AG08396 (cell line): ENCODE data around the gene ZRANB1.
"Not testable (repeated sequence)": the region's sequence is repeated elsewhere in the genome, so short reads cannot be mapped to it uniquely, and the experiment has no call there.

ENCODE experiments used
- DNase-seq: peaks from one replicate; pipeline ENCODE4 v3.0.0; 2012; ENCODE audit warnings: low spot score, mixed read lengths

The ZRANB1 gene

DNA sequence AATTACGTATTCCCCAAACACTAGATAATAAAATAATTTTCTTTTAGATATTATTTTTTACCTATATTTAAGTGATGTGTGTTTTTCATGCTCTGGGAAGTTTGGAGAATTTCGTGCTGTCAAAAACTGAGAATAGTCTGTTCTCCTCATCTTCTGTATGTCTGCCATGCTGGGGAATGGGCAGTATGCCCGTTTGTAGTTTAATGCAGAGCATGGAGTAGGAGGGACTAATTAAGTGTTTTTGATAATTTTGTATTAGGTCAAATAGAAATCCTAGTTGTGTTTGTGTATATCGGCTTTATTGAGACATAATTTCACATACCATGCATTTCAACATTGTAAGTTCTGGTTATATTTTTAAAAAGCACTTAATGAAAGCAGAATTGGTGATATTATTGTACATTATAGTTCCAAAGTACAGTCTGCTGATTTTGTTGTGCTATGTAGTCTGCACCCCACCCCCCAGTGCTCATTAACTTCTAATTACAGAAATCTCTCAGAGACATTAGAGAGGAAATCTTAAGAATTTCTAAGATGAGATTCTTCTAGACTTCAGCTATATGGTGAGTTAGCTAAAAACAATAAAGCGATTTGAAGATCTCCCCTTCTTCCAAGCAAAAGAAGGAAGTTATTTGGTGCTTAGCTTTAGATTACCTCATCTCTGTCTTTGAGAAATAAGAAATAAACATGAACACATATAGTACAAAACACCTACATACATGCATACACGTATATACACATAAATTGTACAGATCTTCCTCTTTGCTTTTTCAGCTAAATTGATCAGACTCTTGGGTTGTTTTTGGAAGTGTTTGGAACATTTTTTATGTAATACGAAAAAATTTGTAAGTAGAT, 22.2 kb downstream of the ZRANB1 start:
- DNase-seq = no peak

DNA sequence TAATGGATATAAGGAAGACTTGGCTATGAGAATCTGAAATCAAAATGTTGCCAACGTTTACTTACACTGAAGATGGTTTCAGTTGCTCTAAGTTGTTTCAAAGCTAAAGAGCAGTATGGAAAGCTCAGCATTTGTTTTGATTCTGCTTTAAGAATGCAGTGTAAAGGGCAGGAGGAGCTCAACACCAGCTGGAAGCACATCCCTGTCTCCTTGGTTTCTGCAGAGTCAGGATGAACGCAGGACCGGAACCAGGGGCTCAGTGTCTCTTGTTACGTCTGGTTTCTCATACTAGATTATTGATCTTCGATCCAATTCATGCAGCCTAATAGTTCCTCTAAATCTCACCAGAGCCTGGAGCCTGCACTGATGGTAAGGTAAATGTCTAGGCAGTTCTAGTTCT, 24.1 kb downstream of the ZRANB1 start:
- DNase-seq = no peak

DNA sequence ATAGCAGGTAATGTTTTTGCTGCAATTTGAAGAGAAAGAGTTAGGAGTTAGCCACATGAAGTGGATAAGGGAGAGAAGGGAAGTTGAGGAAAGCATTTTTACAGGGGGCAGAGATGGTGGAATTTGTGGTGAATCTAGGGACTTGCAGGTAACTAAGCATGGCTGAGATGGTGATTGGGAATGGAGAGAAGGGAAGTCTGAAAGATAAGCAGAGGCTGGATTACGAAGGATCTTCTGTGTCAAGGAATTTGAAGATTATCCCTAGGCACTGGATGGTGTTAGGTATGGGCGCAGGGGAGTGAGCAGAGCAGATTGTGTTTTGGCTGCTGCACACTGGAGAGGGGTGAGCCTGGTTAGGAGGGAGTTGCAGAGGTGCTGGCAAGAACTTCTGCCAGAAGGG, 25.3 kb downstream of the ZRANB1 start:
- no peak for DNase-seq

DNA sequence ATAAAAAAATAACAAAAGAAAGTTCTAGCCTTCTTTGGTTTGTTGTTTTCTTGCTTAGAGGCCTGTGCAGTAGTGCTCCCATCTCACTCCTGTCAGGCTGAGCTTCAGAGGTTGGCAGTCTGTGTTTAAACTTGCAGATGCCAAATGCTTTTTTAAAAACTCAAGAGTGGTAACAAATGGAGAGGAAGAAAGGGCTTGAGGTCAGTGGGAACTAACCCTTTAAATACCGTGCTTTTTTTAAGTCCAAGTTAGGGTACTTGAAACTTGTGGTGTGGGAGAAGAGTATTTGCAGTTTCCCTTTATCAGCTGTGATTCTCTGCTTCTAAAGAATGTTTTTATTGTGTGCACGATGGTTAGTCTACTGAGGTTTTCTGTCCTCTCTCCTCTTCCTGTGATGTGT, 29.4 kb downstream of the ZRANB1 start:
- no peak for DNase-seq

DNA sequence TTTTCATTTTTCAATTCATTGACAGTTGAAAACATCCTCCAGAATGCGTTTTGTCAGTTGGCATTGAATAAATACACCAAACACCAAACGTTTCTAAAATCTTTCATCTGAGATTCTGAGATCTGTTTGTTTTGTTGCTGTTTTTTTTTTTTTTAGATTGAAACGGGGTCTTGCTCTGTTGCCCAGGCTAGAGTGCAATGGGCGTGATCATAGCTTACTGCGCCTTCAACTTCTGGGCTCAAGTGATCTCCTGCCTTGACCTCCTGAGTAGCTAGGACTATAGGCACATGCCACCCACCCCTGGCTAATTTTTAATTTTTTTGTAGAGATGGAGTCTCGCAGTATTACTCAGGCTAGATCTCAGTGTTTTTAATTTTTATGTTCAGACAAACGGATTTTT, 30.7 kb downstream of the ZRANB1 start:
- no peak for DNase-seq

DNA sequence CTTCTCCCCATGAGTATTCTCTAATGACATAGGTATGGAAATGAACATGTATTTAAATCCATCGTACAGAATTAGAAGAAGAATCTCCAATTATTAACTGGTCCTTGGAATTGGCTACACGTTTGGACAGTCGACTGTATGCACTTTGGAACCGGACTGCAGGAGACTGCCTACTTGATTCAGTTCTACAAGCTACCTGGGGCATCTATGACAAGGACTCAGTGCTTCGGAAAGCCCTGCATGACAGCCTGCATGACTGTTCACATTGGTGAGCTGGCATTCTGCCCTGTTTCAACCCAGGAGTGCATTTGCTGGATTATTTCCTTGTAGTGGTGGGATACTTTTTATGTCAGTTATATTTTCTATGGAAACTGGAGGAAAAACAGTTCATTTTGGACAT, 32.2 kb downstream of the ZRANB1 start:
- DNase-seq = no peak

DNA sequence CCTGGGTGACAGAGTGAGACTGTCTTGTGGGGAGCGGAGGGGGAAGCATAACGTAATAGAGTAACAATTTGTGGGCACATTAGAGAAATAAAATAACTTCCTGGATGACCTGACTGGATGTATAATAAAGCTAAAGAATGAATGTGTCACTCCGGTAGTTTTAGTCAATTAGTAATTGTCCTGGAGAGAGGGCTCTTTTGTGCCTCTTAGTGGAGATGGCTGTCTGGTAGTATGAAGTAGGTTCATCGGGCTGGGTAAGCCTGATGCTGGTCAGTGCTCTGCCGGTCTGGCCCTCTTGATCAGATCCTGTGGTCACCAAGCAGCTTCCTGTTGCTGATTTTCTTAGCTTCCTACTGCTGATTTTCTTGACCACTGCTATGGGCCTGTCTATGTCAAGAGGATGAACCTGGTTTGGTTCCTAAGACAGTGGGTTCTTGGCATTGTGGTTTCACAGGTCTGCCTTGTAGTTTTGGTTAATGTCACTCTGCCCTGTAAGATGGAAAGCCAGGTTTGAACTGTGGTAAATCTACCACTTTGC, 34.1 kb downstream of the ZRANB1 start:
- DNase-seq = no peak

DNA sequence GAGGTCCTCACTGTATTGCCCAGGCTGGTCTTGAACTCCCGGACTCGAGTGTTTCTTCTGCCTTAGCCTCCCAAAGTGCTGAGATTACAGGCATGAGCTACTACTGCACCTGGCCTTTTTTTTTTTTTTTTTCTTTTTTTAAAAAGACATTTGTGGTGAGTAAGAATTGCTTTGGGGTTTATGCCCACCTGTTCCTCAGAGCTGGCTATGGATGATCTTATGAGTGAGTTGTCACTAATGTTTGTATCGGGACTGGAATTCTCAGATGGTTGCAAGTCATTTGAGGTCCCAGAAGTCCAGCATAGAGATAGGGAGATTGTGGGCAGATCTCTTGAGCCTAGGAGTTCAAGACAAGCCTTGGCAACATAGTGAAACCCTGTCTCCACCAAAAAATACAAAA, 35.2 kb downstream of the ZRANB1 start:
- DNase-seq = no peak

DNA sequence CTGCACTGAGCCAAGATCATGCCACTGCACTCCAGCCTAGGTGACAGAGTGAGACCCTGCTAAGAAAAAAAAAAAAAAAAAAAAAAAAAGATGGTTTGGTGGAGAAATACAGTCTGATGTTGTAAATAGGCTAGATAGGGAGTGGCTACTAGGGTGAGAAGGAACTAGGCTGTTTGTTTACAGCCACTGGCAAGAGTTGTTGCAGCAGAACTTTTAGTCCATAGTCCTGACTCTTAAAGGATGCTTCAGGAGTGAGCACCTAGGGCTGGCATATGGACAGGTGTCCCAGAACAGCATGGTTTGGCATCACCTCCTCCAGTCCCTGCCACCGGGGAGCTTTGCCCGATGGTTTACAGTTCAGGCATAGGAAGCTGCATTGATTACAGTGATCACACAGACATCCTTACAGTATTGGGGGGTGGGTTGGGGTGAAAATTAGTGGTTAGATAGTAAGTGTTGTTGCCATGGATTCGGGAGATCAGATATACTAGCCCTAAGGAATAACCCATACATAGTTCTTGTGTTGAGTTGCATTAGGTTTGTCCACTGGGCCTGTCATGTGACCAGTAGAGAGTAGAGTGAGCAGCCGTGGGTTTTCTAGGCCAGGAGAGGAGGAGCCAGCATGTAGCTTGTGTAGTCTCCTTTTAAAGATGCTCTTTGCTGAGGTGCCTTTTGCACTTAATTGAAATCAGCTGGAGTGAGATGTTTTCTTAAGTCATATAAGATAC, 35.9 kb downstream of the ZRANB1 start:
- no peak for DNase-seq

DNA sequence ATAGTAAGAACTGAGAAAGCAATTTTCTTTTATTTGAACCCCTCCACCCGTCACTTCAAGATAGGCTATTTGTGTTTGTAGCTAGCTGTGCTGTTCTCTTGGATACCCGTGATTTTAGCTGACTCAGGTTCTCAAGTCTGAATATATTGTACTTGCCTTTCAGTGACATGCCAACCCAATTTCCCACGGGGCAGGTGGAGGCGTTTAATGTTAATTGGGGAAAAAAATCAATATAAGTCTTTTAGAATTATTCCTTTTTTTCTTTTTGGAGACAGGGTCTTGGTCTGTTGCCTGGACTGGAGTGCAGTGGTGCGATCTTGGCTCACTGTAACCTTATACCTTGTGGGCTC, 36.4 kb downstream of the ZRANB1 start:
- DNase-seq = no peak

DNA sequence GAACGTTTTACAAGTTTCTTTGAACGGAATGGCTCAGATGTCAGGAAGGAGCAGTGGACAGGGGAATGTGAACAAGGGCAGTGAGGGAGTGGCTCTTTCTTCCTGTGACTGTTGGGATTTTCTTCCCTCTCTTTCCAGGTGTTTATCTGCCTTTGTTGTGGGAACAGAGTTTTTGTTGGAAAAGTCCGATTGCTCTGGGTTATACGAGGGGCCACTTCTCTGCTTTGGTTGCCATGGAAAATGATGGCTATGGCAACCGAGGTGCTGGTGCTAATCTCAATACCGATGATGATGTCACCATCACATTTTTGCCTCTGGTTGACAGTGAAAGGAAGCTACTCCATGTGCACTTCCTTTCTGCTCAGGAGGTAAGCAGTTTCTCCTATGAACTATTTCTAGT, 41.4 kb downstream of the ZRANB1 start:
- DNase-seq = no peak

DNA sequence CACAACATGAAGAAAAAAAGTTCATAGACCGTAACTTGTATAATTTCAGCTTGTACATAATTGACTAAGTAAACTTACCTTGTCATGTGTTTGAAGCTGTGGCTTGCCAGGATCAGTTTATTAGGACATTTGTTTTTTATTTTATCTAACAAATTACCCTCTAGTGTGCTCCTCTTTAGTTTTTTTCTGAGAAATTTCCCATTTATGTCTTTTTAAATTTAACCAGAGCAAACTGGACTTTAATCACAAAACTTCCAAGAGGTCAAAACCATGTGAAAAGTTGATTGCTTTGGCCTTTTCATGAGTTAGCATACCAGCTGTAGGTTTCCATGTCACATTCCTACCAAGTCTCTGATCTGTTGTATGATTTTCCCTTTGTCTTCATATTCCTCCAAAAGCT, 42.5 kb downstream of the ZRANB1 start:
- no peak for DNase-seq

DNA sequence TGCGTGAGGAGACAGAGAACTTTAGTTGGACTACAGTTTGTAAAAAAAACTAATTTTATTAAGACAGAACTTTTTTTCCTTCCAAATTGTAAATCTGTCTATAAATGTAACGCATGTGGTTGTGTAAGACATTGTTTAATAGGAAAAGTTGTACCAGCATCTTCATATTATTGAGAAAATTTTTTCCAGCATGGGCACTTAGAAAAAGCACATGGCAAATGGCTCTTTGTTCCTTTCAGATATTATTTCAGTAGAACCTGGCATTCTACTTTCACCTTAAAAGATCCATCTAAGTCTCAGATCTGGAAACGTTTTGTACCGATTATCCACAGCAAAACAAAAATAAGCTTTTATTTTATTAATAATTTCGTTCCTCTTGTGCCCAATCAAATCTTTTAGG, 43.2 kb downstream of the ZRANB1 start:
- DNase-seq = no peak

DNA sequence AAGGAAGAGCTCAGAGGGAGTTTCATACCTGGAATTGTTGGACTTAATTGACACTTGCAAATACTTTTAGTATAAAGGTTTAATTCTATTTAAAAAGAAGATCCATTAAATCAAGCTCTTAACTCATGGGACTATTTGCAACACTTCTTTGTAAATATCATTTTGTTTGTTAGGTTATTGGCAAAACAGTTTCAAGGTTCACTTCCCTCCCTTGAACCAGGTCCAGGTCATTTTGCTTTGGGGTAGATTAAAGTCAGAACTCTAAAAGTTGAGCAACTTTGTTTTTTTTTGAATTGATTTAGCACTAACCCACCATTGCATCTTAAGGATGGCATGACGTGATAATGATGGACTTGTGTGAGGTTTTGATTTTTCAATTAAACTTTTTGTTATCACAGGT, 45.9 kb downstream of the ZRANB1 start:
- DNase-seq = no peak

DNA sequence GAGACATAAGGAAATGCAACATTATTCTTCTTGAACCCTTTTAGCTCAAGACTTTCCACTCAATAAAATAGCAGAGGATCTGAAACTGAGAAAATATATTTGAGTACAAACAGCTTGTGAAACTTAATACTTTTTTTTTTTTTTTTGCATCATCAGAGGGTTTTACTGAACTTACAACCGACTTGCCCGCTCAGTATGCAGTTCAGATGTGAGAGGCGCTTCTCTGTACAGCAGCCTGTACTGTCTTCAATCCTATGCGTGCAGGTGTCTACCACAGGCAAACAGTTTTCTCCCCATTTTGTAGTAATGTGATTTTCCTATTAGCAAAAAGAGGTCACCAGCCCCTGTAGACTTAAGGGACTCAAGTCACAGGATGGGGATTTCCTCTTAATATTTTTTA, 46.8 kb downstream of the ZRANB1 start:
- DNase-seq = not testable (repeated sequence)

DNA sequence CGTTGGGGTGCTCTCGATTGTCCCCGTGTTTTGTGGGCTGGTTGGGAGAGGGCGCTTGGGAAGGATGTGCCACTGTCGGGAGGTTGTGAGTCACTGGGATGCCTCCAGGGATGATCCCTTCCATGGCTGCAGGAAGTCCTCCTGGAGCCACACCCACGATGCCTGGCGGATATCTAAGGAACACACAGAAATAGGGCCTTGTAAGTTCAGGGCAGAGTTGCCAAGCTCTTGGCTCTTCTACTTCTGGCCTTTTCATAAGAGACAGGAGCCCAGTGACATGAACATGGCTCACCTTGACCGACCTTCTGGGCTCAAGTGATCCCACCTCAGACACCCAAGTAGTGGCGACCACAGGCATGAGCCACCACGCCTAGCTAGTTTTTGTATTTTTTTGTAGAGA, 47.6 kb downstream of the ZRANB1 start:
- DNase-seq = no peak

DNA sequence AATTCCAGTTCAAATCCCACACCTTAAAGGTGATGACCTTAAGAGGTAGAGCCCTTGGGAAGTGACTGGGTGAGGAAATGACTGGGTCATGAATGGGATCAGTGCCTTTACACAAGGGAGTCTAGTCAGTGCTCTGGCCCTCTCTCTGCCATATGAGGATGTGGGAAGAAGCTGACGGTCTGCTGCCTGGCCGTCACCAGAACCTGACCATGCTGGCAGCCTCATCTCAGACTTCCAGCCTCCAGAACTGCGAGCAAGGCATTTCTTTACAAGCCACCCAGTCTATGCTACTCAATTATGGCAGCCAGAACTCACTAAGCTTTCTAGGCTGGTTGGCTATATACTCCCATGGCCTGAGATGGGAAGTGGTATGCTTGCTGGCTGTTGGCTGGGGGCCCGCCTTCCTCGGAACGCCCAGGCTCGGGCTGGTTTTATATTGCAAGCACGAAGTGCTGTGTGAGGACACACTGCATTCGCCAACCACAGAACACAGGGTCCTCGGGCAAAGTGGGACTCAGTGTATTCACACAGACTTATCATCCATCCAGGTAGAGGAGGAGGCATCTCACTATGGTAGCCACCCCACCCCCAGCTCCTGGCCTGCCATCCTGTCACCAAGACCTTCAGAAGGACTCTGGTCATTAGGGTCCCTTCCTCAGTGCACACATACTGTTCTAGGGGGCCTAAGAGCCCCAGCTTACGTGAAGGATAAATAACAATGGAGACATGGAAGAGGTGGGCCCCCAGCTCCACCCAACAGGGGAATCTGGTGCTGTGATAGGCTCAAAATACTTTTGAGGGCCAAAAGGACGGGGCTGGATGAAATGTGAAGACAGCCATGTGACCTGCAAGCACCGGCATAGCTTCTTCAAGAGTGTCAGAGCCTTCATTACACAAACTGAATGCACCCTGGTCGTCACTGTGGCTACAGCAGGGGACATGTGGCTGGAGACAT, 49.0 kb downstream of the ZRANB1 start:
- DNase-seq = no peak

DNA sequence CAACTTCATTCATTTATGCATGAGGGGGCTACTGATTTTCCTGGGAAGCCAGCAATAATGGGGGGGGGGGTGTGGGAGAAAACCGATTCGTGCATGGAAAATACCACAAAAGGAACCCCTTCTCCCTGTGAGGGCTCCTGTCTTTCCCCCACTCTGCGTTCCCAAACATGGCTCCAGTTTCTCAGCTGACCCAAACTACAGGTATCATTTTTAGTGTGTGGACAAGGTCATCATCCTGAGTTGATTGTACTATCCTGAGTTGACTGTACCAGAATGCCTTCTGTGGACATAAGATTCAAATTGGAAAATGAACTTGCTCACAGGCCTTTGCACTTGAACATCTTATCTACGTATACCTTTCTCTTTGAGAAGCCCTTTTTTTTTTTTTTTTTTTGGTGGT, 49.9 kb downstream of the ZRANB1 start:
- no peak for DNase-seq

DNA sequence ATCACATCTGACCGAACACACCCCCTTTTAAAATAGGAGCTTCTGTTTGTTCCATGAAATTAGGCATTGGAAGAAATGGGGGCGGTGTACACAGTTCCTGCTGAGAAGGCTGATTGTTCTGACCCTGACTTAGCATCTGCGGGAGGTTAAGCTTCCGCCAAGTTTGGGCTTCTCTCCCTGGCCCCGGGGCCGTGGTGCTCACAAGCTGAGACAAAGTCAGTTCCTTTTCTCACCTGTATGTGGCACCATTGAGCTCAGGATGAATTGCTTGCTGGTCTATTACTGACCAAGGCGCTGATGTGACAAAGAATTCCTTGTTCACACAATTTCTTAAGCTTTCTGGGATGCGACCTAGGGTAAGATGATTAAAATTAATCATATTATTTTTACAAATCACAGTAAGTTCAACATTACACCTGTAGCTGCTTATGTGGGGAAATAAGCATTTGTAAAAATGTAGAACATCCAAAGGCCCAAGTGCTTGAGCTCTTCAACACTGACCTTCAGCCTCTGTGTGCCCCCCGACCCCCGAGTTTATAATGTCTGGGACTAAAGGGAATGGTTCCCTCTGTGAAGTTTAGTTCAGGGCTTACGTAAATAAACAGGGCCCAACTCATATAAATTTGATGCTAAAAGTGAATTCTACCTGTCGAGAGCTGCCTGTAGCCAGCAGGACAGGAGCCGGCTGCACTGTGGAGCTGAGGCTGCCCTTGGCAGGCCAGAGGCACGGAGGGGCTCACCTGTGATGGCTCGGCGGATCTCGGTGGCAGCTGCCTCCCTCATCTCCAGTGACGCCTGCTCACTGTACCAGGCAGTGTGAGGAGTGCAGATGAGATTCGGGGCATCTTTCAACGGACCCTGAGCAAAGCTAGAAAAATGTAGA, 50.8 kb downstream of the ZRANB1 start:
- DNase-seq = peak; percentile 45

DNA sequence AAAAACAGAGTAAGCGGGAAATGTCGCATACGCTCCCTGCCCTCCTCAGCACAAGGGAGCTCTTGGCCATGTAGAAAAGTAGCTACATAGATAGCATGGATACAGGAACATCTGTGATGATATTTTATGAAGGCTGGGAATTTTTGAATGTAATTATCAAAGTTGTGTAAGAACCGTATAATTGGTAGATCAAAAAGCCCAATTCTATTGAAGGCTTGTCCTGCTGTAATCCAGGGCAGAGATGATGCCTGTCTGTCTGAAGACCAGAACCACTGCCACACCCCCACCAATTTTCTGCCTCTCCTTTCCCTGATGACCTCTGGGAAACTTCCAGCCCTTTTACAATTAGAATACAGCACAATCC, 51.4 kb downstream of the ZRANB1 start:
- DNase-seq = no peak

DNA sequence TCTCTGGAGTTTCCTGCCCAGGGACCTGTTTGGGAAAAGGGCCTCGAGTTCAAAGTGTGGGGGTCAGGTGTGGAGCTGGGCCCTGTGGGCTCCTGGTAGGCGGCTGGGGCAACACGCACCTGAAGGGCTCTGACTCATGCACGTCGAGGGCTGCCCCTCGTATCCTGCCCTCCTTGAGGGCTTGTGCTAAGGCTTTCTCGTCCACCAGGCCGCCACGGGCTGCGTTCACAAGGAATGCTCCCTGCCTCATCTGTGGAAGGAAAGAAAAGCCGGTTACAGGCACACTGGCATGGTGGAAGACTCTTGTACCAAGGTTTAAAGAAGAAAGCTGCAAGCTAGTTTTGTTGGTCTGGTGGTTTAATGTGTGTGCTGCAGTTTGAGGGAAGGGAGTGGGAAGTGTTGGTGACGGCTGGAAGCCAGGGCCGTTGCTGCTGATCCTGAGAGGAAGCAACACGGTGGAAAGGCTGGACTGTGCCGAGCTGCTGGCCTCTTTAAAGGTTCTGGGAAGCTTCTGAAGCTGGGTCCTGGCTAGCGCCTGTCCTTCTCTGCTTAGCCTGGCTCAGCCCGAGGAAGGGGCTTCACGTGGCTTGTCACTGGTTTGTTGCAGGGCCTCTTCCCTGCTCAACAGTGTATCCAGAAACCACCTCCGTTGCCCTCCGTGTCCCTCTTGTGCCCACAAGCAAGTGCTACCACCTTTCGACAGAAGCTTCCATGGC, 52.0 kb downstream of the ZRANB1 start:
- no peak for DNase-seq
